ENCODE results near the gene PTPN22. TPM values are rescaled to one million over a fixed set of nuclear protein-coding genes. Genes with fewer than 3 reads are reported as not detected.
"Not testable (repeated sequence)": the region's sequence is repeated elsewhere in the genome, so short reads cannot be mapped to it uniquely, and the experiment has no call there.

The PTPN22 gene
- total RNA-seq, 6 experiments from 2014 or later = 0.48 to 1.6 (median 1.2) TPM

- TF ChIP-seq POLR2A (IDR thresholded peaks at IDR 0.05) = no peak
- TF ChIP-seq, protein P1, sequence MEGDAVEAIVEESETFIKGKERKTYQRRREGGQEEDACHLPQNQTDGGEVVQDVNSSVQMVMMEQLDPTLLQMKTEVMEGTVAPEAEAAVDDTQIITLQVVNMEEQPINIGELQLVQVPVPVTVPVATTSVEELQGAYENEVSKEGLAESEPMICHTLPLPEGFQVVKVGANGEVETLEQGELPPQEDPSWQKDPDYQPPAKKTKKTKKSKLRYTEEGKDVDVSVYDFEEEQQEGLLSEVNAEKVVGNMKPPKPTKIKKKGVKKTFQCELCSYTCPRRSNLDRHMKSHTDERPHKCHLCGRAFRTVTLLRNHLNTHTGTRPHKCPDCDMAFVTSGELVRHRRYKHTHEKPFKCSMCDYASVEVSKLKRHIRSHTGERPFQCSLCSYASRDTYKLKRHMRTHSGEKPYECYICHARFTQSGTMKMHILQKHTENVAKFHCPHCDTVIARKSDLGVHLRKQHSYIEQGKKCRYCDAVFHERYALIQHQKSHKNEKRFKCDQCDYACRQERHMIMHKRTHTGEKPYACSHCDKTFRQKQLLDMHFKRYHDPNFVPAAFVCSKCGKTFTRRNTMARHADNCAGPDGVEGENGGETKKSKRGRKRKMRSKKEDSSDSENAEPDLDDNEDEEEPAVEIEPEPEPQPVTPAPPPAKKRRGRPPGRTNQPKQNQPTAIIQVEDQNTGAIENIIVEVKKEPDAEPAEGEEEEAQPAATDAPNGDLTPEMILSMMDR (IDR thresholded peaks at IDR 0.05) = no peak
- WGBS (ENCODE audit: insufficient coverage, low coverage, low lambda C conversion rate, missing lambda C conversion rate) = 89% methylated on average over 2 of the region's 2 CpGs
- no peak overlapping the region for H3K4me3 ChIP-seq
- ATAC-seq (no peak), DNase-seq (no peak)
- intact Hi-C loops (cut with DNase I) = no loop called here
- H3K27ac ChIP-seq = no peak overlapping the region
- H3K27me3 ChIP-seq = no peaks in the 10 kb centered on the region
- H3K36me3 ChIP-seq = no peaks in the 10 kb centered on the region
- no peaks in the 10 kb centered on the region for H3K4me1 ChIP-seq
- H3K9me3 ChIP-seq = no peaks in the 10 kb centered on the region
These were observed 15.1 kb downstream of the PTPN22 start for GRCh38 chr1:113856401-113856790.

DNA sequence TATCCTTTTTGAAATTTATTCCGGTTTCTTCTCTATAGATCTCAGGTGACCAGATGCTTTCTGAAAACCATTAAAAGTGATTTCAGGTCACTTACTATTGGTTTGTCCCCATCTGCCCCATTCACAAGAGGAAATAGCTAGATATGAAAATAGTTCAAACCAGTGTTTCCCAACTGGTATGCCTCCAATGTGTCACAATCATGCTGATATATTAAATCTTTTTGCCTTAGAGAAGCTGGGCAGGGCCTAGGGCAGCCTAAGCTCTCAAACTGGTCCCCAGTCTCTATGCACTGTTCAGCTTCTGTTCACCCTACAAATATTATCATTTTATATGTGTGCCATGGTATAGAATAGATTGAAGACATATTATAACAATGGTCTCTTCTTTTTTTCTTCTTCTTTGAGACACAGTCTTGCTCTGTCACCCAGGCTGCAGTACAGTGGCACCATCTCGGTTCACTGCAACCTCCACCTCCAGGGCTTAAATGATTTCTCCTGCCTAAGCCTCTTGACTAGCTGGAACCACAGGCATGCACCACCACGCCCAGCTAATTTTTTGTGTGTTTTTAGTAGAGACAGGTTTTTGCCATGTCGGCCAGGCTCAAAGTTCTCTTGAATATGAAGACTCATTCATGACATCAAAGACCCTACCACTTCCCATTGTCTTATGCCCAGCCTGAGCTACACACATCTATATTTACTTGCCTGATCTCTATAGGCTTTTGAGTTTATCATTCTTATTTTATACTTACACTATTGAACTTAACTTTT, 15.7 kb downstream of the PTPN22 start:
- WGBS (ENCODE audit: insufficient coverage, low coverage, low lambda C conversion rate, missing lambda C conversion rate) = 80% methylated on average over 4 of the region's 4 CpGs
- TF ChIP-seq, protein P1 (IDR thresholded peaks at IDR 0.05) = no peak
- no peak for TF ChIP-seq POLR2A (IDR thresholded peaks at IDR 0.05)
- intact Hi-C loops (cut with DNase I) = no loop called here
- no peaks in the 10 kb centered on the region for H3K27me3 ChIP-seq
- no peak overlapping the region for H3K27ac ChIP-seq
- no peaks in the 10 kb centered on the region for H3K4me1 ChIP-seq
- no peaks in the 10 kb centered on the region for H3K9me3 ChIP-seq
- ATAC-seq (no peak), DNase-seq (no peak)
- H3K36me3 ChIP-seq = no peaks in the 10 kb centered on the region
- no peak overlapping the region for H3K4me3 ChIP-seq

GRCh38 chr1:113854234-113854633, 17.3 kb downstream of the PTPN22 start:
- WGBS (ENCODE audit: insufficient coverage, low coverage, low lambda C conversion rate, missing lambda C conversion rate) = 35% methylated on average over 1 of the region's 1 CpG

GRCh38 chr1:113852694-113853093, 18.8 kb downstream of the PTPN22 start:
- 89% methylated on average over 6 of the region's 6 CpGs for WGBS (ENCODE audit: insufficient coverage, low coverage, low lambda C conversion rate, missing lambda C conversion rate)
- H3K27me3 ChIP-seq; H3K4me3 ChIP-seq; intact Hi-C loops (cut with DNase I); H3K27ac ChIP-seq; DNase-seq; H3K4me1 ChIP-seq; H3K9me3 ChIP-seq; ATAC-seq; H3K36me3 ChIP-seq: not testable (repeated sequence)

More at GRCh38 chr1:113854234-113854633, 17.3 kb downstream of the PTPN22 start:
- Histone ChIP-seq H3K4me3 (no peak overlapping the region), H3K27me3 (no peaks in the 10 kb centered on the region), H3K36me3 (no peaks in the 10 kb centered on the region), H3K4me1 (no peaks in the 10 kb centered on the region), H3K9me3 (no peaks in the 10 kb centered on the region), H3K27ac (no peak overlapping the region)
- TF ChIP-seq, protein P1 (IDR thresholded peaks at IDR 0.05) = no peak
- TF ChIP-seq POLR2A (IDR thresholded peaks at IDR 0.05) = no peak
- DNase-seq (no peak), ATAC-seq (no peak)
- intact Hi-C loops (cut with DNase I) = no loop called here

DNA sequence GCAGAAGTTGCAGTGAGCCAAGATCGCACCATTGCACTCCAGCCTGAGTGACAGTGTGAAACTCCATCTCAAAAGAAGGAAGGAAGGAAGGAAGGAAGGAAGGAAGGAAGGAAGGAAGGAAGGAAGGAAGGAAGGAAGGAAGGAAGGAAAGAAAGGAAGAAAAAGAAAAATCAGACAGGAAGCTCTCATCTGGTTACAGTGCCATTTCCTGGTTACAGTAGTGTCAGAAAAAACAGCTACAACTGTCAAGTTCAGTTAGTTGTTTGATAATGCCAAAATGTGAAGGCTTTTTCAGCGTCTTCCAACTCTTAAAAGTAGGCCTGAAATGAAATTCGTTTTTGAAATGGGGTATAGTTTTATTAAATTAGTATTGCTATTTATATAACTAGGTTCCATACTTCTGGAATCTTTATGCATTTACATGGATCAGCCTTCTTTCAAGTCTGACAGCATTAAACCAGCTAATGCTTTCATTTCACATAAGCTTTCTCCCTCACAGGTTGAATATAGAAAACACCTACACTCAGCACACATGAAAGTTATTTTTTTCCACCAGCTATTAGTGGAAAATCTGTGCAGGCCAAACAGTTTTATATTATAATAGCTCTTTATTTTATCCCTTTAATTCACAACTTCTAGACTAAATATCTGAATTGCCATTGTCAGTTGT, 21.2 kb downstream of the PTPN22 start:
- TF ChIP-seq POLR2A (IDR thresholded peaks at IDR 0.05) = no peak
- TF ChIP-seq, protein P1 (IDR thresholded peaks at IDR 0.05) = no peak
- H3K27ac ChIP-seq = no peak overlapping the region
- intact Hi-C loops (cut with DNase I) = no loop called here
- ATAC-seq (no peak), DNase-seq (no peak)
- WGBS (ENCODE audit: insufficient coverage, low coverage, low lambda C conversion rate, missing lambda C conversion rate) = 70% methylated on average over 3 of the region's 3 CpGs
- no peak overlapping the region for H3K4me3 ChIP-seq
- H3K36me3 ChIP-seq = no peaks in the 10 kb centered on the region
- H3K27me3 ChIP-seq = no peaks in the 10 kb centered on the region
- H3K9me3 ChIP-seq = no peaks in the 10 kb centered on the region
- no peaks in the 10 kb centered on the region for H3K4me1 ChIP-seq
